GM08714 (cell line): Measurements from ENCODE around the gene NEO1.

Experiments
- H3K4me3 ChIP-seq: fragments of 200-500 bp; sonication (Bioruptor generic); 2 replicates; pipeline ENCODE4 v1.5.1; 2014; ENCODE audit warnings: mild to moderate bottlenecking, low read length, inconsistent platforms
- ZNF274 ChIP-seq: IDR thresholded peaks from 2 replicates; pipeline ENCODE4 v1.6.1; 2012; ENCODE audit warnings: mild to moderate bottlenecking, low read depth, low read length

The NEO1 gene

GRCh38 chr15:73341886-73342600 lies 289.8 kb downstream of the NEO1 start:
- TF ChIP-seq ZNF274: no peak
- H3K4me3 ChIP-seq: no peak overlapping the region

GRCh38 chr15:73344056-73344455 lies 291.8 kb downstream of the NEO1 start:
- TF ChIP-seq ZNF274: no peak

GRCh38 chr15:73345658-73346057 lies 293.4 kb downstream of the NEO1 start:
- TF ChIP-seq ZNF274: no peak
- H3K4me3 ChIP-seq: no peak overlapping the region

More at GRCh38 chr15:73344056-73344455, 291.8 kb downstream of the NEO1 start:
- no peak overlapping the region for H3K4me3 ChIP-seq

GRCh38 chr15:73346735-73347312 lies 294.6 kb downstream of the NEO1 start:
- H3K4me3 ChIP-seq: no peak overlapping the region
- TF ChIP-seq ZNF274: no peak

- H3K4me3 ChIP-seq: no peak overlapping the region
- no peak for TF ChIP-seq ZNF274
Measured at GRCh38 chr15:73349191-73349590, 296.9 kb downstream of the NEO1 start.

GRCh38 chr15:73352082-73352481 lies 299.8 kb downstream of the NEO1 start:
- H3K4me3 ChIP-seq: no peak overlapping the region
- no peak for TF ChIP-seq ZNF274

- no peak for TF ChIP-seq ZNF274
- no peak overlapping the region for H3K4me3 ChIP-seq
Measured at GRCh38 chr15:73353734-73354133, 301.5 kb downstream of the NEO1 start.

GRCh38 chr15:73354241-73354640 lies 302.0 kb downstream of the NEO1 start:
- no peak for TF ChIP-seq ZNF274
- H3K4me3 ChIP-seq: no peak overlapping the region
